Globus pallidus (tissue), 1 donor: Measurements from ENCODE around the gene OR2M7.
A peak's percentile ranks its signal among the peaks of the same experiment; 100 is the strongest.
"Not testable (repeated sequence)": the region's sequence is repeated elsewhere in the genome, so short reads cannot be mapped to it uniquely, and the experiment has no call there.

Experiments
- DNase-seq: peaks from one replicate; pipeline ENCODE4 v3.0.0-alpha.2; 2015; ENCODE audit warnings: low spot score

OR2M7 gene

DNA sequence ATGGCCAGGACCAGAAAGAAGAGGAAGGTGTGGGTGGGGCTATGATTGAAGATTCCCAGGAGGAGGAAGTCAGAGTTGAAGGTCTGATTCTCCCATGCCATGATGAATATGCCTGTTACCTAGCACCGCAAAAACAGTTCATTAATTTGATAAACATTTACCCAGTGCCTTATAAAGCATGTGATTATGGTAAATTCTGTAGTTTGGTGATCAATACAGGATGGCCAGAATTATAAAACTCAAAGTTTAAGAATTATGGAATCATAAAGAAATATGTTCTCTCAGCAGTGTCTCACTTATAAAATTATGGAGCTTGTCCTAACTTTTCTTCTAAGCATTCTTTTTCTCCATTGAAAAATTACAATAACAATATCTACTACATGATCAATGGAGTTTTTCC lies at the start of gene OR2M7:
Gene OR2M7, minus strand, starts transcription at position 101 of the 400 bp plus-strand sequence. Its CDS starts 0 bp downstream, at position 101.
- DNase-seq: no peak

- no peak for DNase-seq
These were observed 49.4 kb upstream of the OR2M7 start for GRCh38 chr1:248373761-248374160.

GRCh38 chr1:248372394-248372793 lies 48.0 kb upstream of the OR2M7 start:
- no peak for DNase-seq

- no peak for DNase-seq
These were observed 42.2 kb upstream of the OR2M7 start for GRCh38 chr1:248366609-248367008.

DNA sequence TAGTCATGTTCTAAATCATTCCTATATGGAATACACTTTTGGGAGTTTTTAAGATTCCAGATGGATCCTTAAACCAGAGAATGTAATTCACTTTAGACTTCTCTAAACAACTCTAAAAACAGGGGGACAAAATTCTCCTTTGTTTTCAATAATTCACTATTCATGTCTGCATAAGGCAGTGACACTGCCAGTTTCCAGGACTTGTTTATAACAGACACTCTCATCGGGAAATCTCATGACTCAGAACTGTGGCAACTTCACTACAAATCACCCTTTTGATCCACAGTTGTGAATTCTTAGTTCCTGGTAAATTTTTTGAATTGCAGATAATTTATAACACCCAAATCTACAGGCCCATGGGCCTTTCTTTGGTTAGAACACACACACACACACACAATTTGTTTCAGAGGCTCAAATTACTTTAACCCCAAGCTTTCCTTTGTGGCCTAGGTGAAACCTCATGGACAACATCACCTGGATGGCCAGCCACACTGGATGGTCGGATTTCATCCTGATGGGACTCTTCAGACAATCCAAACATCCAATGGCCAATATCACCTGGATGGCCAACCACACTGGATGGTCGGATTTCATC lies 36.9 kb upstream of the OR2M7 start, which contains the start of gene OR2T4:
Gene OR2T4, plus strand, starts transcription at position 545 of the 595 bp plus-strand sequence. Its CDS starts 0 bp downstream, at position 545.
- peak; percentile 85 for DNase-seq

GRCh38 chr1:248359415-248359814 lies 35.0 kb upstream of the OR2M7 start:
- DNase-seq: peak; percentile 54

DNA sequence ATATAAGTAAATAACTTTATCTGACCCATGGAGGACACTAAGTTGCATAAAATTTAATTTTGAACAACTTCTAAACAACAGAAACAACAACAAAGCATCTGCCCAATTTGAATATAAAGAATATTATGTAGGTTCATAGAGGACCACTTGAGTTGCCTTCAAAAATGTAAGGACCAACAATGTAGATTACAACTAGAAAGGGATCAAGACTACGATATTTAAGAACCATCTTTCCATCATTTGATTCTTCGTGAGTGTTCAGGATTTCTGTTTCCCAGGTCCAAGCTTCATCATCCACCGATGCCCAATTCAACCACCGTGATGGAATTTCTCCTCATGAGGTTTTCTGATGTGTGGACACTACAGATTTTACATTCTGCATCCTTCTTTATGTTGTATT lies 24.1 kb upstream of the OR2M7 start, which contains the start of gene OR14C36:
Gene OR14C36, plus strand, starts transcription at position 301 of the 400 bp plus-strand sequence. Its CDS starts 0 bp downstream, at position 301.
- no peak for DNase-seq

GRCh38 chr1:248343451-248343850 lies 19.1 kb upstream of the OR2M7 start:
- no peak for DNase-seq

GRCh38 chr1:248316796-248317195 lies 7.6 kb downstream of the OR2M7 start:
- DNase-seq: no peak

GRCh38 chr1:248306740-248307139 lies 17.6 kb downstream of the OR2M7 start:
- DNase-seq: not testable (repeated sequence)

DNA sequence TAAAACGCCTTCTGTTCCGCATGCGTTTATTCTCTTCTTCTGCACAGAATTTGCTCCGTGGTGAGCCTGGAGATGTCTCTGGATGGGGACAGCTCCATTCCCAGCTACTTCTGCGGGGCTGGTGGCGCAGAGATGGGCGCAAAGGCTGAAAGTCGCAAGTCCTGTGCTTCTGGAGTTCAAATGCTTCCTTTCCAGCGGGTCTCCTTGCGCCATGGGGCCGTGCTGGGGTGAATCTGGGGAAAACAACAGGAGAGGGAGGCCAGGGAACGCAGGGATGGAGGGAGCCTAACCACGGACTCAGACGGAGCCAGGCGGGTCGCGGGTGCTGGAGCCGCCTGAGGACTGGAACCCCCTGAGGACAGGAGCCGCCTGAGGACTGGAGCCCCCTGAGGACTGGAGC lies 18.3 kb downstream of the OR2M7 start:
- DNase-seq: no peak

GRCh38 chr1:248305672-248306071 lies 18.7 kb downstream of the OR2M7 start:
- not testable (repeated sequence) for DNase-seq

DNA sequence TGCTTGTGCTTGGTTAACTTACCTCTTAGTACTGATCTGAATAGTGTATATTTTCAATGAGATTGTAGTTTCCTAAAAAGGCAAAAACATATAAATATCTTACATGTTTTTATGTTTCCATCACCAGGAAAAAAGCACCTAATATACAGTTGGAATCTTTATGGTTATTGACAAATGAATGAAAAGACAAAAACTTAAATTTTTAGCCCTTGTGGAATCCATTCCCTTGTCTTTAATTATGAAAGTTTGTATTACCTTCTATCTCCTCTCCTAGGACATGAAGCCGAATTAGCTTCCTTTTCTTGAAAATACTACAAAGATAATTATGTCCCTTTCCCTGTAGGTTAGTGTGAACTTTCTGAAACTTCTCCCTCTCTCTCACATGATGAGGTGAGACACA lies 21.0 kb downstream of the OR2M7 start, which contains the start of gene OR2T12:
Gene OR2T12, minus strand, starts transcription at position 101 of the 400 bp plus-strand sequence. CDS start 7,846 bp downstream, outside the sequence.
- DNase-seq: no peak

GRCh38 chr1:248288391-248288790 lies 36.0 kb downstream of the OR2M7 start:
- DNase-seq: no peak

DNA sequence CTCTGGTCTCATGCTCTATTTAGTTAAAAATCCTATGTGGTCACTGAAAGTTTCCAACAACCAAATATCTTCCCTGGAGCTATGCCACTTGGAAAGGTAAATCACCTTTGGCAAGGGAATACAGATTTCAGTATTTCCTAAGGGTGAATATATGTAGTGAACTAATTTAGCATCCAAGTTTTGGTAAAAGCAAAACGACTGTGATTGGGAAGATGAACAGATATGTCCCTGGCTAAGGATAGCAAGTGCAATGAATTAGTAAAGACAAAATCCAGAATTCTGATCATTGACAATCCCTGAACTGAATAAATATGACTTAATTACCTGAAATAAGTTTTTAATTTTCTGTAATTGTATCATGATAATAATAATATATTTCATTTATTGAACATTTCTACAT lies 46.5 kb downstream of the OR2M7 start, which contains the start of gene OR2T33:
Gene OR2T33, minus strand, starts transcription at position 101 of the 400 bp plus-strand sequence. CDS start 4,162 bp downstream, outside the sequence.
- no peak for DNase-seq
